HepG2 (cell line): ENCODE measurements around the gene CDC20. TPM values are rescaled to one million over a fixed set of nuclear protein-coding genes. Genes with fewer than 3 reads are reported as not detected.
A peak's percentile ranks its signal among the peaks of the same experiment; 100 is the strongest.

ENCODE experiments used
- GTF2F1 ChIP-seq: fragments of 150-350 bp; IDR thresholded peaks from 2 replicates; pipeline ENCODE4 v1.6.1; 2014; ENCODE audit warnings: low read length
- KDM6A ChIP-seq: IDR thresholded peaks from 2 replicates; pipeline ENCODE4 v1.6.1; 2016; ENCODE audit warnings: low read depth
- MIXL1 ChIP-seq: IDR thresholded peaks from 2 replicates; pipeline ENCODE4 v1.6.1; 2016
- NFIC ChIP-seq: IDR thresholded peaks from 2 replicates; pipeline ENCODE4 v1.6.1; 2012; ENCODE audit warnings: mild to moderate bottlenecking, low read length, inconsistent platforms
- PLRG1 ChIP-seq: fragments of 450-650 bp; conservative IDR thresholded peaks from 2 replicates; pipeline ENCODE4 v1.6.1; 2016
- POLR2AphosphoS5 ChIP-seq: IDR thresholded peaks from 2 replicates; pipeline ENCODE4 v1.6.1; 2012; ENCODE audit warnings: low read depth, low read length
- SALL2 ChIP-seq: sonication (generic); formaldehyde crosslinking; IDR thresholded peaks from 2 replicates; pipeline ENCODE4 v1.8.1; 2023; ENCODE audit warnings: mild to moderate bottlenecking, missing genetic modification reagents, inconsistent platforms
- U2AF2 ChIP-seq: fragments of 200-400 bp; formaldehyde crosslinking; IDR thresholded peaks from 2 replicates; pipeline ENCODE4 v1.6.1; 2017; ENCODE audit warnings: low read depth, mild to moderate bottlenecking, low read length
- ZNF337 ChIP-seq: sonication (generic); formaldehyde crosslinking; IDR thresholded peaks from 2 replicates; pipeline ENCODE4 v1.5.1; 2020; ENCODE audit warnings: missing genetic modification reagents, low read depth, mild to moderate bottlenecking, borderline replicate concordance
- ZNF34 ChIP-seq: sonication (generic); formaldehyde crosslinking; IDR thresholded peaks from 2 replicates; pipeline ENCODE4 v1.4.0; 2020; ENCODE audit warnings: mild to moderate bottlenecking, missing genetic modification reagents, borderline replicate concordance
- ZNF432 ChIP-seq: sonication (generic); formaldehyde crosslinking; IDR thresholded peaks from 2 replicates; pipeline ENCODE4 v1.5.0; 2020; ENCODE audit warnings: missing genetic modification reagents, mild to moderate bottlenecking, borderline replicate concordance
- ZNF792 ChIP-seq: IDR thresholded peaks from 2 replicates; pipeline ENCODE4 v1.6.1; 2016
- ZNF816 ChIP-seq: sonication (generic); formaldehyde crosslinking; IDR thresholded peaks from 2 replicates; pipeline ENCODE4 v1.8.0; 2022; ENCODE audit warnings: missing genetic modification reagents, mild to moderate bottlenecking, borderline replicate concordance
- ZSCAN21 ChIP-seq: sonication (generic); formaldehyde crosslinking; IDR thresholded peaks from 2 replicates; pipeline ENCODE4 v1.8.0; 2022; ENCODE audit warnings: mild to moderate bottlenecking, missing genetic modification reagents, moderate library complexity, borderline replicate concordance
- polyA plus RNA-seq, 8 experiments: library from polyadenylated mRNA; depleted of rRNA in 3 of 8; stranded (reverse) in 7 of 8; unstranded in 1 of 8; fragments of >200 nt; fragmentation: Illumina TruSeq in 4 of 8; extraction: Trizol in 4 of 8; gene quantifications; 2 replicates each; pipeline versions ENCODE4 v1.2.1 to v1.2.3, GENCODE V29; 2011 to 2016; ENCODE audit warnings: low read depth in 4 of 8, missing spikeins in 1 of 8, mixed read lengths in 1 of 8; ENCODE audit not compliant: insufficient read depth in 1 of 8
- total RNA-seq, 5 experiments: library from RNA; depleted of rRNA; stranded (reverse); fragments of >200 nt; fragmentation: Illumina TruSeq; extraction: Trizol; gene quantifications; 2 replicates each; pipeline ENCODE4 v1.2.3, GENCODE V29; 2016; ENCODE audit warnings: low read depth in 1 of 5
- TF ChIP-seq, protein P1 (sequence below): sonication (generic); formaldehyde crosslinking; IDR thresholded peaks from 2 replicates; pipeline ENCODE4 v1.4.0; 2020; ENCODE audit warnings: mild to moderate bottlenecking, missing genetic modification reagents, borderline replicate concordance
- TF ChIP-seq, protein P2 (sequence below): sonication (generic); formaldehyde crosslinking; IDR thresholded peaks from 2 replicates; pipeline ENCODE4 v1.8.0; 2022; ENCODE audit warnings: missing genetic modification reagents, low read depth, mild to moderate bottlenecking, borderline replicate concordance
- TF ChIP-seq, protein P3 (sequence below): sonication (generic); formaldehyde crosslinking; IDR thresholded peaks from 2 replicates; pipeline ENCODE4 v1.5.1; 2020; ENCODE audit warnings: mild to moderate bottlenecking, missing genetic modification reagents, borderline replicate concordance

CDC20 gene
- total and polyA plus RNA-seq, 2 of the 13 experiments (the other 11 are each of a cell fraction or from before 2014, with no cell fraction given) = 57.9 to 90.0 TPM

DNA sequence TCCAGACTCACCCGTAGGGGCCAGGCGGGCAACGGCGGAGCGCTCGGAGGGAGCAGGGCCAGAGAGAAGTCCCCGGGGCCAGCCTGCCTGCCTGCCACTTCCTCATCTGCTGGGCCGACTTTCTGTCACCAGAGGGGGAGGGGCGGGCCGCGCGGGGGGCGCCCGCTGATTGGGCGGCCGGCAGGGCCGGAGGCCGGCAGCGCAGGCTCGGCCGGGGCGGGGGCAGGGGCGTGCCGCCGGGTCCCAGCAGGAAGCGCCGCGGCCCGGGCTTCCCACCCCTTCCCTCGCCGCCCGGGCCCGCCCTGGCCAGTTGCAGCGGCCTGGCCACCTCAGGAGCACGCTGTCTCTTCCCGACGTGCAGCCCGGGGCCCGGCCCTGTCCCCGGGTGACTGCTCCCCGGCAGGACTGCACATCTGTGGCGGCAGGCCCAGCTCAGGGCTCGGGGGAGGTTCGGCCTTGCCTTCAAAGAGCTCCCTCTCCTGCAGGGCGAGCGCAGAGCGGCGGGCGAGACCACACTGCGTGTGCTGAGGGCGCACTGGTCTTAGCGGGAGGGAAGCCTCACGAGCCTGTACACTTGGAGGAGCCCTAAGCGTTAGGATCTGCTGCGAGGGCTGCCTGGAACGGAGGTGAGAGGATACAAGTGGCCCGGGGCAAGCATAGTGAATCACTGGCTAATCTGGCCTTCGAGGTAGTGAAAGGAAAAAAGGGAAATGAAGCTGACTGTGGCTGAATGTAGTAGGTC lies 9.3 kb downstream of the CDC20 start, which contains the start of gene ELOVL1 (continued):
- TF ChIP-seq ZNF34 (no peak), SALL2 (CRISPR knock-in tag) (peak; percentile 88), MIXL1 (CRISPR knock-in tag) (peak; percentile 59; the same call in 1 of the 2 replicates), NFIC (no peak), ZNF432 (CRISPR knock-in tag) (no peak), ZNF337 (CRISPR knock-in tag) (peak; percentile 93; the same call in 1 of the 2 replicates), U2AF2 (no peak), PLRG1 (no peak), ZNF792 (CRISPR knock-in tag) (peak; percentile 96), GTF2F1 (no peak), ZNF816 (no peak; the same call in 1 of the 2 replicates), ZSCAN21 (CRISPR knock-in tag) (peak; percentile 86; the same call in 1 of the 2 replicates), KDM6A (CRISPR knock-in tag) (no peak), POLR2AphosphoS5 (peak; percentile 88)
- TF ChIP-seq, protein P1, sequence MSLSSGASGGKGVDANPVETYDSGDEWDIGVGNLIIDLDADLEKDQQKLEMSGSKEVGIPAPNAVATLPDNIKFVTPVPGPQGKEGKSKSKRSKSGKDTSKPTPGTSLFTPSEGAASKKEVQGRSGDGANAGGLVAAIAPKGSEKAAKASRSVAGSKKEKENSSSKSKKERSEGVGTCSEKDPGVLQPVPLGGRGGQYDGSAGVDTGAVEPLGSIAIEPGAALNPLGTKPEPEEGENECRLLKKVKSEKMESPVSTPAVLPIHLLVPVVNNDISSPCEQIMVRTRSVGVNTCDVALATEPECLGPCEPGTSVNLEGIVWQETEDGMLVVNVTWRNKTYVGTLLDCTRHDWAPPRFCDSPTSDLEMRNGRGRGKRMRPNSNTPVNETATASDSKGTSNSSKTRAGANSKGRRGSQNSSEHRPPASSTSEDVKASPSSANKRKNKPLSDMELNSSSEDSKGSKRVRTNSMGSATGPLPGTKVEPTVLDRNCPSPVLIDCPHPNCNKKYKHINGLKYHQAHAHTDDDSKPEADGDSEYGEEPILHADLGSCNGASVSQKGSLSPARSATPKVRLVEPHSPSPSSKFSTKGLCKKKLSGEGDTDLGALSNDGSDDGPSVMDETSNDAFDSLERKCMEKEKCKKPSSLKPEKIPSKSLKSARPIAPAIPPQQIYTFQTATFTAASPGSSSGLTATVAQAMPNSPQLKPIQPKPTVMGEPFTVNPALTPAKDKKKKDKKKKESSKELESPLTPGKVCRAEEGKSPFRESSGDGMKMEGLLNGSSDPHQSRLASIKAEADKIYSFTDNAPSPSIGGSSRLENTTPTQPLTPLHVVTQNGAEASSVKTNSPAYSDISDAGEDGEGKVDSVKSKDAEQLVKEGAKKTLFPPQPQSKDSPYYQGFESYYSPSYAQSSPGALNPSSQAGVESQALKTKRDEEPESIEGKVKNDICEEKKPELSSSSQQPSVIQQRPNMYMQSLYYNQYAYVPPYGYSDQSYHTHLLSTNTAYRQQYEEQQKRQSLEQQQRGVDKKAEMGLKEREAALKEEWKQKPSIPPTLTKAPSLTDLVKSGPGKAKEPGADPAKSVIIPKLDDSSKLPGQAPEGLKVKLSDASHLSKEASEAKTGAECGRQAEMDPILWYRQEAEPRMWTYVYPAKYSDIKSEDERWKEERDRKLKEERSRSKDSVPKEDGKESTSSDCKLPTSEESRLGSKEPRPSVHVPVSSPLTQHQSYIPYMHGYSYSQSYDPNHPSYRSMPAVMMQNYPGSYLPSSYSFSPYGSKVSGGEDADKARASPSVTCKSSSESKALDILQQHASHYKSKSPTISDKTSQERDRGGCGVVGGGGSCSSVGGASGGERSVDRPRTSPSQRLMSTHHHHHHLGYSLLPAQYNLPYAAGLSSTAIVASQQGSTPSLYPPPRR = no peak
- TF ChIP-seq, protein P2, sequence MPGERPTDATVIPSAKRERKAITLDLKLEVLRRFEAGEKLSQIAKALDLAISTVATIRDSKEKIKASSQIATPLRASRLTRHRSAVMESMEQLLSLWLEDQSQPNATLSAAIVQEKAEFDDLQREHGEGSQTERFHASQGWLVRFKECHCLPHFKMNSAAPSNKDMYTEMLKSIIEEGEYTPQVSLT (CRISPR knock-in tag) = no peak
- TF ChIP-seq, protein P3, sequence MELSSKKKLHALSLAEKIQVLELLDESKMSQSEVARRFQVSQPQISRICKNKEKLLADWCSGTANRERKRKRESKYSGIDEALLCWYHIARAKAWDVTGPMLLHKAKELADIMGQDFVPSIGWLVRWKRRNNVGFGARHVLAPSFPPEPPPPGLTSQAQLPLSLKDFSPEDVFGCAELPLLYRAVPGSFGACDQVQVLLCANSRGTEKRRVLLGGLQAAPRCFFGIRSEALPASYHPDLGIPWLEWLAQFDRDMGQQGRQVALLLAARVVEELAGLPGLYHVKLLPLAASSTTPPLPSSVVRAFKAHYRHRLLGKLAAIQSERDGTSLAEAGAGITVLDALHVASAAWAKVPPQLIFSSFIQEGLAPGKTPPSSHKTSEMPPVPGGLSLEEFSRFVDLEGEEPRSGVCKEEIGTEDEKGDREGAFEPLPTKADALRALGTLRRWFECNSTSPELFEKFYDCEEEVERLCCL (CRISPR knock-in tag) = no peak; the same call in 1 of the 2 replicates
